LoVo (cell line): ENCODE data around the gene FAM81A.

Source experiments
- DNase-seq: peaks from one replicate; pipeline ENCODE4 v3.0.0-alpha.2; 2016; ENCODE audit warnings: low spot score

Gene FAM81A

DNA sequence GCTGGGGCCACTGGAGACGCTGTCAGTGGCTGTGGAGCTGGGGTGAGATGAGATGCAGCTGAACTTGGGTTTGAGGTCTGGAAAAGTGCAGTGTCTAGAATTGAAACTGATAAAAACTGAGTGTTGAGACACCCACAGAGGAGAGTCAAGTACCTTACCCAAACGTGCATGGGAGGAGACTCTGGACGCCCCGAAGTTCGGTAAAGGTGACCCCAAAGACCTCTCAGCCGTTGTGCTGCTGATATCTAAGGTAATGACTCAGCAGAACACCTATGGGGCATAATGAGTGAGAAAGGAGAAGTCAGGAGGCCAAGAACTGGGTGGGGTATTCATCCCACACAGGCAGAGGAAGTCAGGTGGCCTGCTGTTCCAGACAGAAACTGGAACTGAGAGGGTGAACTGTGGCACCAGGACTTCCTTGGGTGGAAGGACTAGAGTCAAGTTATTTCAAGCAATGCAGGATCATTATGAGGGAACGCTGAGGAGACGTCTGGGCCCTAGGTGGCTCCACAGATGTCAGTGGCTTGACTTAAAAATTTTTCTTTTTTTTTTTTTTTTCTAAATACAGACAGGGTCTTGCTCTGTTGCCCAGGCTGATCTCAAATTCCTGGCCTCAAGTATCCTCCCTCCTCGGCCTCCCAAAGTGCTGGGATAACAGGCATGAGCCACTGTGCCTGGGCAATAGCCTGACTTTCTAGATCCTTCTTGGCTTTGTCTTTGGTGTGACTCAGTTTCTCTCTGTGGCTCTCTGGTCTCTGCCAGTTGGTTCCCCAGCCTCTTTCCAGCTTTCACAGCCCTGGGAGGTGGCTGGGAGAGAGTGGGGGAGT, 105.9 kb downstream of the FAM81A start:
- DNase-seq, result peak; percentile 87

DNA sequence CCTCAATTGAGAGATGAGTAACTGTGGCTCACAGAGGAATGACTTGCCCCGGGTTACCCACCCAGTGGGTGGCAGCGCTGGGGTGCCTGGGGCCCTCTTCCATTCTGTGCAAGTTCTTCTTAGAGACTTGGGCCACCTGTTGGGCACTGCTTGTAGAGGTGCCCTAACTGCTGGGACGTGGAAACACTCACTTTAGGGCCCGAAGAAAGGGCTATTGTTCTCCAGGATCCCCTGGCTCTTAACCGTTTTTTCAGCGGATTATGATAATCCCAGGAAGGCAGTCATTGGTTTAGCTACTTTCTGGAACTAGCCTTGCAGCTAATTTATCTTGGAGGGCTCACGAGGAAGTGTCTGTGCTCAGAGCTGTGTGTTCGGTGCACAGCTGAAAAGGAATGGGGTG, 107.6 kb downstream of the FAM81A start:
- no peak for DNase-seq

DNA sequence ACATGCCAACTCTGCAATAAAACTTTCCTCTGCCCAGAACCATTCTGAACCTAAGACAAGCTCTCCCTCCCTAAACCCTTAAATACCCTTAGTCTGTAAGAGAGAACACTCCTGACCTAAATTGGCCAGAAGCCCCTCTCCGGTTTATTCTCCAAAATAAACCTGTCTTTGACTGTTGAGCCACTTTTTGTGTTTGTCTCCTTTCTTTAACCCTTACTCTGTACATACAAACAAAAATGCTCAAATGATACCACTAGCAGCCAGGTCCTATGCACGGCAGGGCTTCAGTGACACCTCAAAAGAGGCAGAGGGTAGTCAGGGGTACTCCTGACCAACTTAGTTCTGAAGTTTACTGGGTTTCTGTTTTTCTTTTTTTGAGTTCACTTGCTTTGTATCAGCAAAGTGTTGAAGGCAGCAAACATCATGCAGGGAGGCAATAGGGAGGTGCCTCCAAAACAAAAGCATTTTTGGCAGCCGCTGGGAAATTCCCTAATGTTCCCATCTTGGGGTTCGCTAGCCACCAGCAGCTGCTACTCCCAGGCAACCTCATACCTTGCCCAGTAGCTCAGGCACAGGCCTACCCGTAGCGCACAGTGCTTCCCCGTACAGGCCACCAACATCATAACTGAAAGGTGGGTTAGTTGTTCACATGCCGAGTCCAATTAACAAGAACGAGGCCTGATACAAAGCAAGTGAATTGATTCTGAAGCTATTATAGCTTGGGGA, 110.7 kb downstream of the FAM81A start:
- DNase-seq, result no peak

DNA sequence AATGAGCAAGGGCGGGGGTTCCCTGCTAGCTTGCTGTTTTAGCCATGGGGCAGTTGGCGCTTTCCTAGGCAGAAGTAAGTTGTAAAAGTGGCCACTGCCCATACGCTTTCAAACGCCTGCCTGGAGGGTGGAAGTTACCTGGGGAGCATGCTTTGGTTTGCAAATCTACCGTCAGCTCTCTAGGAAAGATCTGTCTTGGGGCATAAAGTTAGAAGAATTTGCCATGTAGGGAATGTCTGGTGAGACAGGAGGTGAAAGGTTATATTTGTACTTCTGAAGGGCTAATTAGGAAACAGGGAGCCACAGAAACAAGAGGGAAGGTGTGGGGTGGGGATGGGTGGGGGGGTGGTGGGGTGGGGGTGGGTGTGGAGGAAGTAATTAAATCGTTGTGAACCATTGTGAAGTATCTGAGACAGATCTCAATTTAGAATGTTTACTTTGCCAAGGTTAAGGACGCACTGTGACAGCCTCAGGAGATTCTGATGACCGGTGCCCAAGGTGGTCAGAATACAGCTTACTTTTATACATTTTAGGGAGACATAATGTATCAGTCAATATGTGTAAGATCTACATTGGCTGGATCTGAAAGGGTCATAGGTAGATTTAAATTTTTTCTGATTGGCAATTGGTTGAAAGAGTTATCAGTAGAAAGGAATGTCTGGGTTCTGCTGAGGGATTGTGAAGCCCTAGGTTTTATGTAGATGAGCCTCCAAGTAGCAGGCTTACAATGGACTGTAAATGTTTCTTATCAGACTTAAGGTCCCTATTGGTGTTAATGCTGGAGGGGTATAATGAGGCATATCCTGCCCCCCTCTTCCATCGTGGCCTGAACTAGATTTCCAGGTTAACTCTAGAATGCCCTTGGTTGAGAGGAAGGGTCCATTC, 111.6 kb downstream of the FAM81A start:
- DNase-seq, result peak; percentile 84

DNA sequence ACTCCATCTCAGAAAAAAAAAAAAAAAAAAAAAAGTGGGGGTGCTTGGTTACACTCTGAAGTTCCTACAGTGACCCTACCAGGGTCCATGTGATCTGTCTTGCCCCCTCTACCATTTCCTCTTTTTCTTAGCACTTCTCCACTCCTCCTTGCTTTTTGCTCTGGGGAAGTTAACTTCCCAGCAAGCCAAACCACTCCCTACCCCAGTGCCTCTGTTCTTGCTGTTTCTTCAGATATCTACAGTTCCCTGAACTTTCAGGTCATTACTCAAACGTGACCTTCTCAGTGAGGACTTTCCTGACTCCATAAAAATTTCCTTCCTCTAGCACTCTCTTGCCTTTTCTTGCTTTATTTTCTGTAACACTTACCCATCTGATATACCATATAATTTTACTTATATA, 112.5 kb downstream of the FAM81A start:
- no peak for DNase-seq

DNA sequence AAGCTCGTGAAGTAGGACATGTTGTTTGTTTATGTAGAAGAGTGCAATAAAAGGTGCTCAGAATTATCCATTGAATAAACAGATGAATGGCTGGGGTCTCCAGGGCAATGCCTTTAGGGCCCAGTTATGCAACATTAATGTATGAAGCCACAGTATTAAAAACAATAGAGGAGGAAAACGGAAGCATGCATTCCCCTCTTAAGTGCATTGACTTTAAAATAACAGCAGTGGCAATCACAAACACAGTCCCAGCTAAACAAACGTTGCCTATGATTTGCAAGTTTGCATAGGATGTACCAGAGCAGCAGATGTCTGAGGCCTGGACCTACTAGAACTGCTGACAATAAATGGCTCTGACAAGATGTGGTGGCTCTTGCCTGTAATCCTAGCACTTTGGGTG, 113.0 kb downstream of the FAM81A start:
- DNase-seq, result peak; percentile 42

DNA sequence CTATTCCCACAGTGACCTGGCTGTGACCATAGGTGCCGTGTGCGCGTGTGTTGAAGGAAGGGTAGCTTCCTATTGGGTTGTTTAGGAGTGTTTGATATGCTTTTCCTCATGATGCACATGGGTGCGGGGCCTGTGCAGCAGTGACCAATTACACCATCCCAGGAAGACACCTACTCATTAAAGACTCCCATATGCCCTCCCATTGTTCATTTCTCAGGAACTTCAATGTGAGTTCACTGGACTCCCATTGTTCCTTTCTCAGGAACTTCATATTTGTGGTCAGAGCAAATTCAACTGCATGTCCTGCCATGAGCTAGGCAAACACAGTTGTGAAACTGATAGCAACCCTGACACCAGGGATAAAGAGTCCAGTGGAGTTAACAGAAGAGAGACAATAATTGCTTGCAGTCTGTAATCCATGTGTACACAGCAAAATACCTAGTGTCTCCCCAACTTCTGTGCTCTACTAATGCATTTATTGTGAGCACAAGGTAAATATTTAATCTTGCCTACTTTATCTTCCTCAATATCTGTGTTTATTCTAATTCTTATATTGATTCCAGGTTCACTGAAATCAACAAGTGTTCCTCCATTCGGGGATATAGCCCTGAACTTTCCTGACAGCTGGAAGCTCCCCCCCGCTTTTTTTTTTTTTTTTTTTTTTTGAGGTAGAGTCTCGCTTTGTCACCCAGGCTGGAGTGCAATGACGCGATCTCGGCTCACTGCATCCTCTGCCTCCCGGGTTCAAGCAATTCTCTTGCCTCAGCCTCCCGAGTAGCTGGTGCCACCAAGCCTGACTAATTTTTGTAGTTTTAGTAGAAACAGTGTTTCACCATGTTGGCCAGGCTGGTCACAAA, 116.1 kb downstream of the FAM81A start:
- peak; percentile 70 for DNase-seq

DNA sequence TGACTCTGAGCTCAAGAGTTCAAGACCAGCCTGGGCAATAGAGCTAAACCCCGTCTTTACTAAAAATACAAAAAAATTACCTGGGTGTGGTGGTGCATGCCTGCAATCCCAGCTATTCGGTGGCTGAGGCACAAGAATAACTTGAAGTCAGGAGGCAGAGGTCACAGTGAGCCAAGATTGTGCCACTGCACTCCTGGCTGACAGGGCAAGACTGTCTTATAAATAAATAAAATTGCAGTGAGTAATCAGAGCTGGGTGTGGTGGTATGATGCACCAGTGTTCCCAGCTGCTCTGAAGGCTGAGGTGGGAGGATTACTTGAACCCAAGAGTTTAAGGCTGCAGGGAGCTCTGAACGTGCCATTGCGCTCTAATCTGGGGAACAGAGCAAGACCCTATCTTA, 117.7 kb downstream of the FAM81A start:
- DNase-seq, result peak; percentile 90

DNA sequence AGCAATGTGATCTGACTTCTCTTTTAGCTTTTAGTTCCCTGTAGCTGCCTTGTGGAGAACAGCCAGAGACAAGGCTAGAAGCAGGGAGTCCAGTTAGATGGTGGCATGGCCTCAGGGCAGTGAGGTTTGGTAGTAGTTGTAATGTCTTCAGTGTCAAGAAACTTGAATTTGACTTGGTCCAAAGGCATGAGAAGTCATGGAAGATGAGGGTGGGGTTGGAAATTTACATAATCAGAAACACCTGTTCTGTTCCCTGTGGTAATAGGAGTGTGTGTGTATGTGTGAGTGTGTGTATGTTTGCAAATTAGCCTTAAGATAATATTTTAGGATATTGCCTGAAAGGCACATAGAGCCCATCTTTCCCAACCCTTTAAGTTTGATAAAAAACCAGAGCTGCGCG, 118.4 kb downstream of the FAM81A start:
- no peak for DNase-seq

DNA sequence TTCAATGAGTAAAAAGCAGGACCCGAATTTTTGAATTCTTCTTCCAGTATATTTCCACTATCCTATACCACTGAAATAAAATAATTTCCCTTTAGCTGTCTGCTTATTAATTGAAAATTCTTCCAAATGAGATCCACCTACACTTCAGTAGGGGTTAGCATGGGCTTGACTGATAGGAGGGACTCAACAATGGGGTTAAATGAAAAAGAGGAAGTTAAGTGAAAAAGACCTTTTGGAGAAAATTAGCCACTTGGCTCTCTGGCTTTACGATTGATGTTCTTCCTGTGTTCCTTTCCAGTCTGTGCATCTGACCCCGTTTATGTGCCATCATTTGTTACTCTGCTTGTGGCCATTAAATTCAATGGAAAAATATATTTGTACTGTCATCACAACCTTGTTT, 119.6 kb downstream of the FAM81A start:
- no peak for DNase-seq

DNA sequence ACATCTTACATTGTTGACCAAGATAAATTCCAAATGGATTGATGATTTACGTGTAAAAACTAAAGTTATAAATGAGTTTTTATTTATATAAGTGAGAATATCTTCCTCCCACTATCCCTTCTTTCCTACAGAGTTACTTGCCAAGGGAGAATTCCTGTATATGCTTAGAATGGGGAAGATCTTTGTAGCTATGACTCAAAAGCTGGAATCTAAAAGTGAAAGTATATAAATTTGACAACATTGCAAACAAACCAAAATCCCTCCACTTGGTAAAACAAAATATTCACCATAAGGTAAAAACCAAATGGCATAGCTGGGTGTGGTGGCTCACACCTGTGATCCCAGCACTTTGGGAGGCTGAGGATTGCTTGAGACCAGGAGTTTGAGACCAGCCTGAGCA, 120.9 kb downstream of the FAM81A start:
- no peak for DNase-seq

DNA sequence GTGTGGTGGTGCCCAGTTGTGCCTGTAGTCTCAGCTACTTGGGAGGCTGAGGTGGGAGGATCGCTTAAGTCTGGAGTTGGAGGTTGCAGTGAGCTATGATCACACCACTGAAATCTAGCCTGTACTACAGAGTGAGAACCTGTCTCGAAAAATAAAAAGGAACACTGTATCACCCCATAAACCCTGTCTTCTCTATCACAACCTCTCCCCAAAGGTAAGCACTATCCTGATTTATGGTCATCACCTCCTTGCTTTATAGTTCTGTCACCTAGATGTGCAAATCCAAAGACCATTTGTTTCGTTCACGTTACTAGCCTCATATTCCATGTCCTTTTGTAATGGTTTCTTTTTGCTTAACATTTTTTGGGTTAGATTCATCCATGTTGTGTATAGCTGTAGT, 123.6 kb downstream of the FAM81A start:
- DNase-seq, result no peak

DNA sequence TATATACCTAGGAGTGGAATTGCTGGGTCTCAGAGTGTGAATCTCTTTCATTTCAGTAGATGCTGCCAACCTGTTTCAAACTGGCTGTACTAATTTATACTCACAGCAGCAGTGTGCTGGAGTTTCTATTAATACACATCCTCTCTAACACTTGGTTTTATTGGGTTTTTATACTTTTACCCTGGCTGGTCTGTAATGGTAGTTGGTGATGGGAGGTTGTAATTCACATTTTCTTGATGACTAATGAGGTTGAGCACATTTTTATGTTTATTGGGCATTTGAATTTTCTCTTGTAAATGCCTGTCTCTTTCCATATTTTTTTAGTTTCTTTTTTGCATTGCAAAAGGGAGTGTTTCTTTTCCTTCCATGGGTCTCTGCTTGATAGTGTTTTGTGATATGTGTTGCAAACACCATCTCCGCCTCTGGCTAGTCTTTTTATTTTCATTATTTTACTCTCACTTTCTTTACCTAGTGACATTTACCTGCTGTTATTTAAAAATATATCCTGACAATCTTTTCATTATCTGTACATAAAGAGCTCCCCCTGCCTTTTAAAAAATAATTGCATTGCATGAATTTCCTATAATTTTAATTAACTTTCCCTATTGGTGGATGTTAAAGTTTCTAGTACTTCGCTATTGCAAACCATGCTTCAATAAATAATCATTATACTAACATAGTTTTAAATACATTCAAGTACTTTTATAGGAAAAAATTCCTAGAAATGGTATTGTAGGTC, 124.6 kb downstream of the FAM81A start:
- DNase-seq, result peak; percentile 67

DNA sequence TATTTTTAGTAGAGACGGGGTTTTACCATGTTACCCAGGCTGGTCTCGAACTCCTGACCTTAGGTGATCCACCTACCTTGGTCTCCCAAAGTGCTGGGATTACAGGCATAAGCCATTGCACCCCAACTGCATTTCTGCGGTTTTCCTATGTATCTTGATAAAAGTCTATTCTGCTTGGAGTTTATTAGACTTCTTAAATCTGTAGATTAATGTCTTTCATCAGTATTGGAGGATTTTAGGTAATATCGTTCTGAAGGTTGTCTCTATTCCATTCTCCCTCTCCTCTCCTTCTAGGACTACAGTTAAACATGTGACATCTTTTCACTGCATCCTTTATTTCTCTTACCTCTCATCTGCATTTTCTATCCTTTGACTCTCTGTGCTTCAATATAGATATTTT, 127.3 kb downstream of the FAM81A start:
- DNase-seq, result no peak

DNA sequence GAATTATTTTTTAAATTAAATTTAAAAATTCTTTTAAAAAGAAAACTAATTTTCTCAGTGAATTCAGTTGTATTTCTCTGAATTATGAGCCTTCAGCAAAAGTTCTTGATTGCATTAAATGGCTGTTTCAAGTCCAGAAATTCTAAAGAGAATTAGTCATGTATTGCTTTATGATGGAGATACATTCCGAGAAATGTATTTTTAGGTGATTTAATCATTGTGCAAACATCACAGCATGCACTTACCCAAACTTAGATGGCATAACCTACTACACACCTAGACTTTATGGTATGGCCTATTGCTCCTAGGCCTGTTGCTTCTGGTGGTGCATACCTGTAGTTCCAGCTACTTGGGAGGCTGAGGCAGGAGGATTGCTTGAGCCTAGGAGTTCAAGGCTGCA, 129.3 kb downstream of the FAM81A start:
- peak; percentile 91 for DNase-seq

DNA sequence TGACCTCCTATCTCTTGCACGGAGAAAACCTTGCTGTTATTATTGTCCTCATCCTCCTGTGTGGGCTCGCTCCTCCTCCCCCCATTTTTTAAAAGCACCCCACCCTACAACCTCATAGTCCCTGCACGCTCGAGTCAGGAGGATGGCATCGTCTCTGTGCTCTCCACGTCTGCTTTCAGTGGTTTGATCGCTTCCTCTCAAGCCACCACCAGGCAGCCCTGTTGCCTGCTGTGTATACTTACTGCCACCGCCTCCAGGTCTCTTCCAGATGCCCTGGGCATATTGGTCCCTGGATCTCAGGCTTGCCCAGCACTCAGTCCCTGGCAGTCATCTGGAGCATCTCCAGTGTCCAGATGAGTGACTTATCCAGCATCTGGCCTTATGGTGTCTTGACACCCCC, 131.5 kb downstream of the FAM81A start:
- DNase-seq, result no peak

DNA sequence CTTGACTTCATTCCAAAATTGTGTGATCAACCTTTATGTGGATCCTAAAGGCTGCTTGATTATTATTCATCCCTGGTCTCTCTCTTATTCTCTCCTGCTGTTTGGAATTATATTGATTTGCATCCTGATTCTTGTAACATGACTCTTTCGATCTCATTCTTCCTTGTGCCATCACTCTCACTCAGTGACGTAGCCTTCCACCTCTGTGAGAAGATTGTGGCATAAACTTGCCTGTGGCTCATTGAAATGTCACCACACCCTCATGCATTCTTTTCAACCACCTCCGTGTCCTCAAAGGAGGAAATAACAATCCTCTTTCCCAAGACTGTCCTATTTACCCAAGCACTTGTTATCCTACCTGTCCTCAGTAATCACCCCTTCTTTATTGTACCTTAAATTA, 132.3 kb downstream of the FAM81A start:
- peak; percentile 98 for DNase-seq

DNA sequence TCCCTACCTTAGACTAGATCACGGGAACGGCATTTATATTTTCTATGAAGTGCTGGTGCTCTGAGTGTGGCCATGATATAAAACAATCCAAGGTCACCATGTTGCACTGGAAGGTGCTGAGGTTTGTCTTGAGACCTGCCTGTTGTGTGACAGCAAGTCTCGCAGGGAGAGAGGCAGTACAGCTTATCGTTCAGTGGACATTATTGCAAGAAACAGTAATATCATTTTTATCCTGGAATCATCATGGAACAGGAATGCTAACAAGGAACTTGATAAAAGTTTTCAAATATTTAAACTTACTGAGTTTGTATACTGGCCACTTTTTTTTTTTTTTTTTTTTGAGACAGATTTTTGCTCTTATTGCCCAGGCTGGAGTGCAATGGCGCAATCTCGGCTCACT, 133.6 kb downstream of the FAM81A start:
- no peak for DNase-seq
